DND-41 (cell line): ENCODE data around the gene INO80.

ENCODE experiments used
- ATAC-seq: fragments of 200-7000 bp; cut with Tn5 transposase; 3 replicates; pipeline ENCODE4 v1.9.1; 2021; ENCODE audit warnings: low read depth; ENCODE audit not compliant: insufficient read depth
- DNase-seq: peaks from one replicate; pipeline ENCODE4 v3.0.0-alpha.2; 2020
- H2AFZ ChIP-seq: 2 replicates; pipeline ENCODE4 v1.6.0; 2012; ENCODE audit warnings: low read depth, low read length
- H3K27ac ChIP-seq: 2 replicates; pipeline ENCODE4 v1.5.1; 2012; ENCODE audit warnings: low read length, inconsistent platforms
- H3K27me3 ChIP-seq: fragments of 200-600 bp; sonication (generic); 2 replicates; pipeline ENCODE4 v1.6.0; 2012; ENCODE audit warnings: low read length, mild to moderate bottlenecking, inconsistent platforms; ENCODE audit not compliant: insufficient read depth, poor library complexity
- H3K36me3 ChIP-seq: 2 replicates; pipeline ENCODE4 v1.5.1; 2012; ENCODE audit warnings: low read length, inconsistent platforms; ENCODE audit not compliant: insufficient read depth
- H3K4me1 ChIP-seq: 2 replicates; pipeline ENCODE4 v1.5.1; 2012; ENCODE audit warnings: mild to moderate bottlenecking, low read length; ENCODE audit not compliant: insufficient read depth
- H3K4me2 ChIP-seq: 2 replicates; pipeline ENCODE4 v1.6.0; 2012; ENCODE audit warnings: mild to moderate bottlenecking, moderate library complexity, low read length, inconsistent platforms; ENCODE audit not compliant: insufficient read depth
- H3K4me3 ChIP-seq, 2 experiments: fragments of 200-600 bp in 1 of 2; shearing (Covaris generic) in 1 of 2; 2 replicates each; pipeline ENCODE4 v1.5.1; 2012 to 2016; ENCODE audit warnings: inconsistent platforms in 2 of 2, low read length in 2 of 2, mild to moderate bottlenecking in 2 of 2, low read depth in 1 of 2, moderate library complexity in 1 of 2
- H3K79me2 ChIP-seq: 2 replicates; pipeline ENCODE4 v1.6.0; 2012; ENCODE audit warnings: low read length, inconsistent platforms; ENCODE audit not compliant: insufficient read depth
- H3K9ac ChIP-seq: 2 replicates; pipeline ENCODE4 v1.6.0; 2012; ENCODE audit warnings: low read depth, mild to moderate bottlenecking, inconsistent platforms, low read length, moderate library complexity
- H3K9me3 ChIP-seq: 2 replicates; pipeline ENCODE4 v1.5.1; 2012; ENCODE audit warnings: low read length, moderate library complexity, mild to moderate bottlenecking, inconsistent platforms; ENCODE audit not compliant: insufficient read depth, severe bottlenecking
- H4K20me1 ChIP-seq: 2 replicates; pipeline ENCODE4 v1.6.0; 2012; ENCODE audit warnings: low read length; ENCODE audit not compliant: insufficient read depth
- EZH2 ChIP-seq: IDR thresholded peaks from 3 replicates; pipeline ENCODE4 v1.6.1; 2012; ENCODE audit warnings: borderline replicate concordance, low read depth, mild to moderate bottlenecking, moderate library complexity, low read length, inconsistent platforms; ENCODE audit not compliant: severe bottlenecking
- TF ChIP-seq, protein P1 (sequence below): IDR thresholded peaks from 2 replicates; pipeline ENCODE4 v1.5.1; 2012; ENCODE audit warnings: borderline replicate concordance, low read length, moderate library complexity, mild to moderate bottlenecking; ENCODE audit not compliant: poor library complexity, severe bottlenecking; ENCODE audit errors: extremely low read depth

INO80 gene

DNA sequence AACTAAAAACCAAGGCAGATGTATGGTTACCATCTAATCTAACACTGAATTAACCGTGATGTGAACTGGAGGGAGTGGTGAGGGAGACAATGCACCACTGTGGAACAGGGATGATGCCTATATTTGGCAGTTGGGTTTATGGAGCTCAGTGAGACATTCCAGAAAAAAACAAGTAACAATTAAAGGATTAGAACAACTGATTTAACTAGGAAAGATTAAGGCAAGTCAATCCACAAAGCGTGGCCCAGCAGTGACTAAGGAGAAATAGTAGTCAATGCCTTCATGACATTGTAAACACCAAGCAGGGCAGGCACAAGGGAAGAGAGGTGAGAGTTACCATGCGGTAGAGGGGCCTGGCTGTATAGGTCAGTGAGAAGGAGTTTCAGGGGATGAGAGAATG, 124.7 kb downstream of the INO80 start:
- Histone ChIP-seq H3K79me2 (no peaks in the 10 kb centered on the region), H3K9ac (no peak overlapping the region), H2AFZ (no peak overlapping the region), H4K20me1 (no peaks in the 10 kb centered on the region), H3K4me1 (no peaks in the 10 kb centered on the region), H3K36me3 (peaks cover 78% of the 10 kb centered on the region), H3K9me3 (no peaks in the 10 kb centered on the region), H3K4me2 (no peak overlapping the region), H3K27me3 (no peaks in the 10 kb centered on the region), H3K27ac (no peak overlapping the region), H3K4me3 (no peak overlapping the region)
- ATAC-seq (no peak), DNase-seq (no peak)
- TF ChIP-seq EZH2 = no peak
- TF ChIP-seq, protein P1, sequence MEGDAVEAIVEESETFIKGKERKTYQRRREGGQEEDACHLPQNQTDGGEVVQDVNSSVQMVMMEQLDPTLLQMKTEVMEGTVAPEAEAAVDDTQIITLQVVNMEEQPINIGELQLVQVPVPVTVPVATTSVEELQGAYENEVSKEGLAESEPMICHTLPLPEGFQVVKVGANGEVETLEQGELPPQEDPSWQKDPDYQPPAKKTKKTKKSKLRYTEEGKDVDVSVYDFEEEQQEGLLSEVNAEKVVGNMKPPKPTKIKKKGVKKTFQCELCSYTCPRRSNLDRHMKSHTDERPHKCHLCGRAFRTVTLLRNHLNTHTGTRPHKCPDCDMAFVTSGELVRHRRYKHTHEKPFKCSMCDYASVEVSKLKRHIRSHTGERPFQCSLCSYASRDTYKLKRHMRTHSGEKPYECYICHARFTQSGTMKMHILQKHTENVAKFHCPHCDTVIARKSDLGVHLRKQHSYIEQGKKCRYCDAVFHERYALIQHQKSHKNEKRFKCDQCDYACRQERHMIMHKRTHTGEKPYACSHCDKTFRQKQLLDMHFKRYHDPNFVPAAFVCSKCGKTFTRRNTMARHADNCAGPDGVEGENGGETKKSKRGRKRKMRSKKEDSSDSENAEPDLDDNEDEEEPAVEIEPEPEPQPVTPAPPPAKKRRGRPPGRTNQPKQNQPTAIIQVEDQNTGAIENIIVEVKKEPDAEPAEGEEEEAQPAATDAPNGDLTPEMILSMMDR = no peak

DNA sequence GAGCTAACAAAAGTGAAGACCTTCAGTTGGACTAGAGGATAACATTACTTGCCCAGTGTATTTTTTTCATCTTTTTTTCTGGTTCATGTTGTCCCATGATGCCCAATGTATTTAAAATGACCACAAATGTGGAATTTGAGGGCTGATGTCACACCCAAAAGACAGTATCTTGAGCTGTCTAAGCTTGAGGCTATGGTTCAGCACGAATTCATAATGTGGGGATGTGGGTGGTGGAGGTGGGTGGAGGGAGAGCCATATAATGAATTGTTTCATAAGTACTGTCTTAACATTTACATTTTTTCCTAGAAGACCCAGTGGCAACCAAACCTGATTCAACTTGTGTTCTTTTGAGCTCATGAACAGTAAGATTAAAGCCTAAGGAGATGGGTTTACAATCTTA, 125.3 kb downstream of the INO80 start:
- Histone ChIP-seq H3K4me2 (no peak overlapping the region), H3K27me3 (no peaks in the 10 kb centered on the region), H3K4me3 (no peak overlapping the region), H3K9ac (no peak overlapping the region), H3K27ac (no peak overlapping the region), H3K36me3 (peaks cover 78% of the 10 kb centered on the region), H3K4me1 (no peaks in the 10 kb centered on the region), H3K79me2 (no peaks in the 10 kb centered on the region), H3K9me3 (no peaks in the 10 kb centered on the region), H4K20me1 (no peaks in the 10 kb centered on the region), H2AFZ (no peak overlapping the region)
- no peak for TF ChIP-seq EZH2
- TF ChIP-seq, protein P1 = no peak
- ATAC-seq (no peak), DNase-seq (no peak)

DNA sequence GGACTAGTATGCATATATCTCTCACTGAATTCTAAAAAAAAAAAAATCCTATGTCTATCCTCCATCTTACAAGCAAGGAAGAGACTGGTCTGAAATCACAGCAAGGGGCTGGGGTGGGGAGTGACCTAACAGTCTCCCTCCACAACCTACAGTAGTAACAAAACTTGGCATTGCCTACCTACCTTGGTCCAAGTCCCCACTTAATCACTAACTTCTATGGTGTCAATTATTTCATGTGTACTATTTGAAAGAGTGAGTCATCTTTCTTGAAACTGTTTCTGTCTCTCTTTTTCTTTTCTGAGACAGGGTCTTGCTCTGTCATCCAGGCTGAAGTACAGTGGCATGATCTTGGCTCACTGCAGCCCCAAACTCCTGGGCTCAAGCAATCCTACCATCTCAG, 126.0 kb downstream of the INO80 start:
- Histone ChIP-seq H3K36me3 (peaks cover 78% of the 10 kb centered on the region), H3K4me1 (no peaks in the 10 kb centered on the region), H4K20me1 (no peaks in the 10 kb centered on the region), H3K4me3 (no peak overlapping the region), H3K4me2 (no peak overlapping the region), H3K27me3 (no peaks in the 10 kb centered on the region), H3K79me2 (no peaks in the 10 kb centered on the region), H3K9ac (no peak overlapping the region), H2AFZ (no peak overlapping the region), H3K9me3 (no peaks in the 10 kb centered on the region), H3K27ac (no peak overlapping the region)
- no peak for TF ChIP-seq EZH2
- TF ChIP-seq, protein P1 = no peak
- no peak for DNase-seq
- ATAC-seq = no peak

DNA sequence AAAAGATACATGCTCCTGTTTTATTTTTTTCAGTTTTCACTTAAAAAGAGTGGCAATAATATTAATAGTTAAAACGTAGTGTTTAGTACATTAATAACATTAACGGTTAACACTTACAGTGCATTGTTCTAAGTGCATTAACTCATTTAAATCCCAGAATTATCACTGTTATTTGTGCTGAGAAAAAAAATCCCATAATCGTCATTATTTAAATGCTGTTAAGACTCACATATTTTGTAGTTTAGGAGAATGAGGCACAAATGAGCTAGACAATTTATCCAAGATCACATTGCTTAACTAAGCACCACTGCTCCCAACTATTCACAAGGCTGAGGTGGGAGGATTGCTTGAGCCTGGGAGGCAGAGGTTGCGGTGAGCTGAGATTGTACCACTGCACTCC, 127.9 kb downstream of the INO80 start:
- Histone ChIP-seq H3K9me3 (no peaks in the 10 kb centered on the region), H2AFZ (no peak overlapping the region), H3K27ac (no peak overlapping the region), H3K4me2 (no peak overlapping the region), H4K20me1 (no peaks in the 10 kb centered on the region), H3K36me3 (peaks cover 85% of the 10 kb centered on the region), H3K27me3 (no peaks in the 10 kb centered on the region), H3K9ac (no peak overlapping the region), H3K4me1 (no peaks in the 10 kb centered on the region), H3K79me2 (no peaks in the 10 kb centered on the region), H3K4me3 (no peak overlapping the region)
- TF ChIP-seq, protein P1 = no peak
- TF ChIP-seq EZH2 = no peak
- no peak for ATAC-seq
- no peak for DNase-seq
